ENCODE data around the gene KRTAP5-9.
"Not testable (repeated sequence)": the region's sequence is repeated elsewhere in the genome, so short reads cannot be mapped to it uniquely, and the experiment has no call there.

The KRTAP5-9 gene

DNA sequence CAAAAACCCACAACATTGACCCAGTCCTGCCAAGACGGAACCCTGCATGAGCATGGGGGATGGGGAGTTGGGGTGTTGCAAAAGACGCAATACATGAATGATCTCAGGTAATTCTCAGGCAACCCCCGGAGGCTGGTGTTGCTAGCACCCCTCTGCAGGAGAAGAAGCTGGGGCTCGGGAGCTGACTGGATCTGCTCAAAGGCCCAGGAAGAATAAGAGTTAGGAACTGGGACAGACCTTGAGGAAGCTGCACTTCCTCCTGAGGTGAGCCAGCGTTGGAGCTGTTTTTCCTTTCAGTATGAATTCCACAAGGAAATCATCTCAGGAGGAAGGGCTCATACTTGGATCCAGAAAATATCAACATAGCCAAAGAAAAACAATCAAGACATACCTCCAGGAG is at the start of gene KRTAP5-9:
TSS of gene KRTAP5-9 (plus strand) at position 301 of the 400 bp plus-strand sequence. CDS start 238 bp downstream, outside the sequence.
- no peak for DNase-seq (ENCODE audit: low read depth in 1 of 2, low spot score in 1 of 2)

GRCh38 chr11:71499125-71499524 is 49.1 kb upstream of the KRTAP5-9 start:
- no peak for DNase-seq (ENCODE audit: low read depth in 1 of 2, low spot score in 1 of 2)

DNA sequence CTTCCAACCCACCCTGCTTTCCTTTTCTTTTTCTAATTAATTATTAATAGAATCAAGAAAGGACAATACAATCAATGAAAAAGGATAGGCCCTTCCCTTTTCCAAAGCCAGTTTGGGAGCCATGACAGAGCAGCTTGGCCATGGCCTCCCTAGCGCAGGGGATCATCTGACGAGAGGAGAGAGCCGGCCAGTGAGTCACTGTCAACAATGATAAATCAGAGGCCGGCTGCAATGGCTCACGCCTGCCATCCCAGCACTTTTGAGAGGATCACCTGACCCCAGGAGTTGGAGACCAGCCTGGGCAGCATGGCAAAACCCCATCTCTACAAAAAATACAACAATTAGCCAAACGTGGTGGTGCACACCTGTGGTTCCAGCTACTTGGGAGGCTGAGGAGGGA is 48.7 kb upstream of the KRTAP5-9 start:
- DNase-seq (ENCODE audit: low read depth in 1 of 2, low spot score in 1 of 2): no peak

DNA sequence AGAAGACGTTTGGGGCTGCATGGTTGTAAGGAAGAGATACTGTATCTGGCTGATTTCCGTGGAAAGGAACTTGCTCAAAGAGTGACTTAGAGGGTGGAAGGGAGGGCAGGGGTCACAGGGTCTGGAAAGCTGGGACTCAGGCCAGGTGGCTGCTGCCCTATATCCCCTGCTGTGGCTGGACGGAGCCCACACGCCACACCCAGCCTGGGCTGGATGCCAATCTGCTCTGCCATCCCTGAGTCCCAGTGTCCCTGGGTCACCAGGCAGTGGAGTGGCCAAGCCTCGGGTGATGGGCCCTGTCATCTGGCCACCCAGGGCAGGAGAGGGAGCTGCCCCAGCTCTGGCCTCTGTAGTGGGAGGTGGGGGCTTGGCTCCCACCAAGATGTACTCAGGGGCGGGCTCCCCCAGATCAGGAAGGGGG is 47.6 kb upstream of the KRTAP5-9 start:
- no peak for DNase-seq (ENCODE audit: low read depth in 1 of 2, low spot score in 1 of 2)

DNA sequence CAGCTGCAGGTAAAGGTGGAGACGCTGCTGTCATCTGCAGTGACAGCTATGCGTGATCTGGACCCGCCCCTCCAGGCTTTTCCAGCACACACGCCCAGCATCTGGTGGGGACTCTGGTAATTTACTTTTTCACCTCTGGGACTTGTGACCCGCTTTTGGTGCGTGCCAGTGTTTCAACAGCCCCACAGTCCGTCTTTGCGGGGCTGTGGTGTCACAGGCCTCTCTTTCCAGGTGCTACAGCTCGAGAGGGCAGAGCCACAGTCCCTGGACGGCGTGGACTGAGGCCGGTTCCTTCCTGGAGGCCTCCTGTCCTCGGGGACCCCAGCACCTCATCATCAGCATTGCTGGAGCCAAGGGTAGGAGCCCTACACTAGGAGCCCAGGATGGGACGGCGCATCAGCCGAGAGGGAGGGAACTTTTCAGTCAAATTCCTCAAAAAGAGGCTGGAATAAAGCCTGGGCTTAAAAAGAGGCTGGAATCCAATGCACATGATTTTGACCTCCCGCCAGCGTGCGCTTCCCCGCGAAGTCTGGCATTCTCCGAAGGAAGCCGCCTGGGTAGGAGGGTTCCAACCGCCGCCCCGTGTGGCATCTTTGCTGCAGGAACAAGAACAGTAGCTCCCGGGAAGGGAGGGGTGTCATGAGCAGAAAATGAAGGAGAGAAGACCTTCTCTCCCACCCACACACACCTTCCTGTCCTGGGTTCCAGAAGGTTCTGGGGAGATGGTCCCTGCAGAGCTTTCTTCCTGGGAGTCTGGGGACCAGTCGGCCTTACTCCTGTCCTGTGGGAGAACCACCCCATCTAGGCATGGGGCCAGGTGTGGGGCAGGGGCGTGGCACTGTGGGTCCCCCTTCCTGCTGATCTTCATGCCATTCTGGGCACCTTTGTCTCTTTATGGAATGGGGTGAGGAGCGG is 46.9 kb upstream of the KRTAP5-9 start:
- no peak for DNase-seq (ENCODE audit: low read depth in 1 of 2, low spot score in 1 of 2)

- no peak for DNase-seq (ENCODE audit: low read depth in 1 of 2, low spot score in 1 of 2)
Observed at GRCh38 chr11:71502026-71502425, 46.2 kb upstream of the KRTAP5-9 start.

DNA sequence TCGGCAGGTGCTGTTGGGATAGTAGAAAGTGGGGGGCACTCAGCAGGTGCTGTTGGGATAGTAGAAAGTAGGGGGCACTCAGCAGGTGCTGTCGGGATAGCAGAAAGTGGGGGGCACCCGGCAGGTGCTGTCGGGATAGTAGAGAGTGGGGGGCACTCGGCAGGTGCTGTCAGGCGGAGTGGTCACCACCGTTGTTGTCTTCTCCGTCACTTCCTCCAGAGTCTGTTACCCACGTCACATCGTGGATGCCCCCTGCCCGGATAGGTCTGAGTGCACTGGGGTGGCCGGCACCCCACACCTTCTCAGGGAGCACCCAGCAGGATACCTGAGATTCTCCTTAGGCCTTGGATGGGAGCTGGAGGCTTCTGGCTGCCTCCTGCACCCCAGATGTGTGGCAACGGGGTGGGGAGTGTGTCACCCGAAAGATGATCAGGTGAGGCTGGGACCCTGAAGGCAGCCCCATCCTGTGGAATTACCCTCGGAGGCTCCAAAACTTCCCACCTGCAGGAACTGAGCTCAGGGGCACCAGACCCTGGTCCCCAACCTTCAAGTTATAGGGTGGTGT is 45.3 kb upstream of the KRTAP5-9 start:
- no peak for DNase-seq (ENCODE audit: low read depth in 1 of 2, low spot score in 1 of 2)

DNA sequence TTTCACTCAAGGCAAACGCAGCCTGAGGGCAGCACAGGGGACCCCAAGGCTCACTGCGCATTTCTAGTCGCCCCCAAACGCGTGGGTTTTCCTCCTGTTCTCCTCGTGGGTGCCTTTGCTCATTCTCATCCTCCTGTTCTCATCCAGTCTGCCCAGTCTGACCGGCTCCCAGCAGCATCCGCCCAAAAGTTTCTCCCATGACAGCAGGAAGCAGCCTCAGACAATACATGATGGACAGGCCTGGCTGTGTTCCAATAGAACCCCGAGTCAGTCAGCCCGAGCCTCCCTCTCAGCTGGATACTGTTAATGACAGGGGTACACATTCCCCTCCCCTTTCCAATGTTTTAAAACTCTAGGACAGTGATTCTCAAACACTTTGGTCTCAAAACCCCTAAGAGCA is 43.7 kb upstream of the KRTAP5-9 start:
- DNase-seq (ENCODE audit: low read depth in 1 of 2, low spot score in 1 of 2): no peak

GRCh38 chr11:71505001-71505400 is 43.2 kb upstream of the KRTAP5-9 start:
- DNase-seq (ENCODE audit: low read depth in 1 of 2, low spot score in 1 of 2): no peak

DNA sequence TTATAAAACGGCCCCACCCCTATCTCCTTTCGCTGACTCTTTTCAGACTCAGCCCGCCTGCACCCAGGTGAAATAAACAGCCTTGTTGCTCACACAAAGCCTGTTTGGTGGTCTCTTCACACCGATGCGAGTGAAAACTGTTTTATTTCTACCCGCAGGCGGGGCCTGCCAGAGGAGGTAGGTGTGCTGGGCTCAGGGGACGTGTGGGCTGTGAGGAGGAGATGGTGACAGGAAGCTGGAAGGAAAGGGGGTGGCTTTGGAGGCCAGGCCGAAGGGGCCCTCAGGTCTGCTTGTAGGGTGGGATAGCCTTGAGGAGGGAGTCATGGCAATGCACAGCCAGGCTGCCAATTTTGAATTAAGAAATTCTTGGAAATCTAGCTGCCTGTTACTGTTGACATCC is 42.4 kb upstream of the KRTAP5-9 start:
- no peak for DNase-seq (ENCODE audit: low read depth in 1 of 2, low spot score in 1 of 2)

DNA sequence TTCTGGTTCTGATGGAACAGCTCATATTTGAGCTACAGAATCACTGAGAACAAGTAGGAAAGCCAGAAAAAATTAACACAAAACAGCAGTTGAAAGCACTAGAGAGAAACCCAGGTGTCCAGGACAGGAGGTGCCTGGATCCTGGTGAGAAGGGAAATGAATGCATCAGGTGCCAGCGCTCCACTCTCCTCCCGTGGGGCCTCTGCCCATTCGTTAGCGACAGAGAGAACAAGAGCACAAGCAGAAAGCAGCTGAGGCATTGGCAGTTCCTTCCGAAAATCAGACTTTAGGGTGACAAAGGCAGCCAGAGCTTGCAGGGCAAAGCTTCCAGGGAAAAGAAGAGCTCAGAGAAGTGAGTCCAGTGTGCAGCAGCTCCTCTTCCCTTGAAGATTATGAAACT is 41.1 kb upstream of the KRTAP5-9 start:
- DNase-seq (ENCODE audit: low read depth in 1 of 2, low spot score in 1 of 2): no peak

GRCh38 chr11:71518506-71519471 is 29.4 kb upstream of the KRTAP5-9 start:
- no peak for DNase-seq (ENCODE audit: low read depth in 1 of 2, low spot score in 1 of 2)

DNA sequence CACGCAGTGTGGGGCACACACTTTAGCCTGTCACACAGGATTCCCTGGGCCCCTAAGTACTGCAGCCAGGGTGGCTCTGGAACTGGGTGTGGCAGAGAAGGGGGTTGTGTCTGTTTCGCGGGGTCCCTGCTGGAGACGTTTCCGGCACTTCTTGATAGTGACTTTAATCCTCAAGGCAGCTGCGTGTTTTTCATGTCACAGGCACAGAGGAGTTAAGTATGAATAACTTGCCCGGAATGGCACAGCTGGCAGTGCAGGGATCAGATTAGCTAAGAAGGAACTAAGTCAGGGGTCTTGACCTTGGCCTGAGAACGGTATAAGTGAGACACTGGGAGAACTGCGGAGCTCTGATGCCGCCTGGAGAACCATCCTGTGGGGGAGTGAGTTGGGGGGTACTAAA is 28.7 kb upstream of the KRTAP5-9 start:
- DNase-seq (ENCODE audit: low read depth in 1 of 2, low spot score in 1 of 2): no peak

DNA sequence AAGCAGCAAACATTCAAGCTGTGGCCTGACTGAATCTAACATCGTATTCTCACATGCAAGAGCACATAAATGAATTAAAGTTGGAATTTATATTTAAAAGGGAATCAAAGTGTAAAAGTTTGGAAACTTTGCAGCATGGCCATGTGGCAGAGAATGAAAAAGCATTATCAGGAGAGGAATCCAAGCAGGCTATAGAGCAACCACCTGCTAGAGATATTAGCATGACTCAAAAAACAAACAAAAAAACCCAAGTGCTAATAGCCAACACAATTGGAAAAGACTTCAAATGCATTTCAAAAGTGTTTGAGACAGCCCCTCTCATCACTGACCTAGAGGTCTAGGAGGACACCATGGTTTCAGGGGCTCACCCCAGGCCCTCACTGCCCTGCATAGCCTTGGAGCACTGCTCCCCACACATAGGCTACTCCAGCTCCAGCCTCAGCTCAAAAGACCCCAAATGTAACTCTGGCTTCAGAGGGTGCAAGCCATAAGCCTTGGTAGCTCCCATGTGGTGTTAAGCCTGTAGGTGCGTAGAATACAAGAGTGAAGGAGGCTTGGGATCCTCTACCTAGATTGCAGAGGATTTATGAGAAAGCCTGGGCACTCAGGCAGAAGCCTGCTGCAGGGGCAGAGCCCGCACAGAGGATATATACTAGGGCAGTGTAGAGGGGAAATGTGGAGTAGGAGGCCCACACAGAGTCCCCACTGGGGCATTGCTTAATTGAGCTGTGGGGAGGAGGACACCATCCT is 22.9 kb upstream of the KRTAP5-9 start:
- no peak for DNase-seq (ENCODE audit: low read depth in 1 of 2, low spot score in 1 of 2)

DNA sequence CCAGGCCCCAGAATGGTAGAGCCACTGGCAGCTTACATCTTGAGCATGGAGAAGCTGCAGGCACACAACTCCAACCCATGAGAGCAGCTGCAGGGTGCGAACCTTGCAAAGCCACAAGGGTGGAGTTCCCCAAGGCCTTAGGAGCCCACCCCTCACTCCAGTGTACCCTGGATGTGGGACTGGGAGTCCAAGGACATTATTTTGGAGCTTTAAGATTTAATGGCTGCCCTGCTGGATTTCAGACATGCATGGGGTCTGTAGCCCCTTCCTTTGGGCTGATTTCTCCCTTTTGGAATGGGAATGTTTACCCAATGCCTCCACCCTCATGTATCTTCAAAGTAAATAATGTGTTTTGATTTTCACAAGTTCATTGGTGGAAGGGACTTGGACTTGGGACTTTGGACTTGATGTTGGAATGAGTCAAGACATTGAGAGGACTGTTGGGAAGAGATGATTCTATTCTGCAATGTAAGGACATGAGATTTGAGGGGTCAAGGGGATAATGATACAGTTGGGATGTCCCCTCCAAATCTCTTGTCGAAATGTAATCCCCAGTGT is 22.2 kb upstream of the KRTAP5-9 start:
- no peak for DNase-seq (ENCODE audit: low read depth in 1 of 2, low spot score in 1 of 2)

DNA sequence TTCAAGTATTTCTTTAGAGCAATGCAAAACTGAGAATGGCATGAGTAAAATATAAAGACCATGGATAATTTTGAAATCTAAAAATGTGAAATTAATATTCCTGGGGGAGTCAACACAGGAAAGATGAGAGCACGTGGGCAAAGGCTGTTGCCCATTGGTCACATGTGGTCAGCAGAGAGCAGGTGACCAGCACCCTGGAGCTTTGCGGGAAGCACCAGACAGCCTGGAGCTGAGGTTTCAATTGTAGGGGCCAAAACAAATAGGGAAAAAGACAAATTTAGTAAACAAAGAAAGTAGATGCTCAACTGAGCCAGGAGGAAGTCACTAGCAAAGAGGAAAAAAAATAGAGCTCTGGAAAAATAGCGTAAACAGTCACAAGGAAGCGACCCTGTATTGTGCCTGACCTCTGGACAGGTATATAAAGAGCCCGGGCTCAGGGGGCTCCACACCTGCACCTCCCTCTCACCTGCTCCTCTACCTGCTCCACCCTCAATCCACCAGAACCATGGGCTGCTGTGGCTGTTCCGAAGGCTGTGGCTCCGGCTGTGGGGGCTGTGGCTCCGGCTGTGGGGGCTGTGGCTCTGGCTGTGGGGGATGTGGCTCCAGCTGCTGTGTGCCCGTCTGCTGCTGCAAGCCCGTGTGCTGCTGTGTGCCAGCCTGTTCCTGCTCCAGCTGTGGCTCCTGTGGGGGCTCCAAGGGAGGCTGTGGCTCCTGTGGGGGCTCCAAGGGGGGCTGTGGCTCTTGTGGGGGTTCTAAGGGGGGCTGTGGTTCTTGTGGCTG is 21.2 kb upstream of the KRTAP5-9 start, which contains the start of gene KRTAP5-7:
TSS of gene KRTAP5-7 (plus strand) at position 472 of the 780 bp plus-strand sequence. CDS start at position 506, 34 bp downstream.
- not testable (repeated sequence) for DNase-seq (ENCODE audit: low read depth in 1 of 2, low spot score in 1 of 2)

DNA sequence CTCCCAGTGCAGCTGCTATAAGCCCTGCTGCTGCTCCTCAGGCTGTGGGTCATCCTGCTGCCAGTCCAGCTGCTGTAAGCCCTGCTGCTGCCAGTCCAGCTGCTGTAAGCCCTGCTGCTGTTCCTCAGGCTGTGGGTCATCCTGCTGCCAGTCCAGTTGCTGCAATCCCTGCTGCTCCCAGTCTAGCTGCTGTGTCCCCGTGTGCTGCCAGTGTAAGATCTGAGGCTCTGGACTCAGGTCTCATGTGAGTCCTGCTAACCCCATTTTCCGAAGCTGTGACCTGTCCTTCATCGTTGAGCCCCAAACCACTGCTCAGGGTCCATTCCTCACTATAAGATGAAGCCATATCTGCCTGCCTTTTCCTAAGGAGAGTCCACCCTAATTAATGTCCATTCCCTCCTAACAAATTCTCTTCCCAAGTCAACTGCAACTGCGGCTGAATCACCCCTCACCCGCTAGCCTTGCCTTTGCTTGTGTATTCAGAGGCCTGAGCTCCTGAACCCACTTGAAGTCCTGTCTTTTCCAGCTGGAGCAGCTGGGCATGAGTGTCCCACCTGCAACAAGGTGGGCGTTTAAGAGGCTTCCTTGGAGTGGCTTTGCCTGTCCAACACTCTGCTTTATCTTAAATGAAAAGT is 20.5 kb upstream of the KRTAP5-9 start:
- no peak for DNase-seq (ENCODE audit: low read depth in 1 of 2, low spot score in 1 of 2)

GRCh38 chr11:71530602-71531001 is 17.6 kb upstream of the KRTAP5-9 start:
- no peak for DNase-seq (ENCODE audit: low read depth in 1 of 2, low spot score in 1 of 2)

DNA sequence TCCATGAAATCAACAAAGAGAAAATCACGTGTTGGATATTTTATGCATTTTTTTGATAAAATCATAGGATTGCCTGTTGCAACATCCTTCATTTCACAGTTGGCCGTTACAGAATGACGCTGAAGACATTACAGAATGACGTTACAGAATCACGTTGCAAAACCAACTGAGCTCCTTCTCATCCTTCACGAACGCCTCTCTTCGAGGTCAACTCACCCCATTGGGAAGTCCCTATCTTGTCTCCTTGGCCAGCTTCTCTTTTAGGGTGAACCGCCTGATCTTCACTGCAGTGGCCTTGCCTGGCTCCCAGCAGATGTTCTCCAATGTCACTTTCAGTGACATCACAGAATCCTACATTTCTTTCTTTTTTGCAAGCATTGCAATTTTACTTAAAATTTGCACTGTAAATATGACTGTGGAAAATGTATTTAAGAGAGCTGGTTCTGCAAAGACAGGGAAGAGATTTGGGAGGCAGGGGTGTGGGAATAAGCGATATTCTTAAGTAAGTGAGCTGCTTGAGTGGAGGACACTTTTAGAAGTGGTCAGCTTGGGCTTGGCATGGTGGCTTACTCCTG is 16.1 kb upstream of the KRTAP5-9 start:
- no peak for DNase-seq (ENCODE audit: low read depth in 1 of 2, low spot score in 1 of 2)
